Measurements from ENCODE around the gene LATS1.

Gene LATS1

DNA sequence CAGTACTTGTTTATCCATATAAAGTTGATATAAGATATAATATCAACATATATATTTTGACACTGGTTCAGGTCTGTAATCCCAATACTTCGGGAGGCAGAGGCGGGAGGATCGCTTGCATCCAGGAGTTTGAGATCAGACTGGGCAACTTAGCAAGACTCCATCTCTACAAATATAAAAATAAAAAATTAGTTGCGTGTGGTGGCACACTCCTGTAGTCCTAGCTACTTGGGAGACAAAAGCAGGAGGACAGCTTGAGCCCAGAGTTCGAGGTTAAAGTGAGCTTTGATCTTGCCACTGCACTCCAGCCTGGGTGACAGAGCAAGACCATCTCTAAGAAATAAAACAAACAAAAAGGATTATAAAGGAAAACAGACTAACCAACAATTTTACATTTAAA, 60.5 kb downstream of the LATS1 start:
- no peak for DNase-seq

DNA sequence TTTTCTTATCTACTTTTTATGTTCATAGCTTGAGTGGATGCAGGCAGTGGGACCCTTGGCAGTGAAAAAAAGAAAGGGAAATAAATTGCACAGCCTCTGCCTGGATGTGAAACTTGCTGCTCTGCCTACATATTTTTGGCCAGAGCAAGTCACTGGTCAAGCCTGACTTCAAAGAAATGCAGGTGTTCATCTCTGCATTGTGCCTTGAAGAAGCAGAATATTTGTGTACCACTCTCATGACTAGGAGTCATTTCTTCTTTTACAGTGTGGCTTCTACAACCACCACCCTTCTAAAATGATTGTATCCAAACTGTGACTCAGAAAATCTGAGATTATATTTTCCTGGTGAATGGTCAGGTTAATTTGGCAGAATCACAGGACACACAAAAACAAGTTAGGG, 66.8 kb downstream of the LATS1 start:
- no peak for DNase-seq

DNA sequence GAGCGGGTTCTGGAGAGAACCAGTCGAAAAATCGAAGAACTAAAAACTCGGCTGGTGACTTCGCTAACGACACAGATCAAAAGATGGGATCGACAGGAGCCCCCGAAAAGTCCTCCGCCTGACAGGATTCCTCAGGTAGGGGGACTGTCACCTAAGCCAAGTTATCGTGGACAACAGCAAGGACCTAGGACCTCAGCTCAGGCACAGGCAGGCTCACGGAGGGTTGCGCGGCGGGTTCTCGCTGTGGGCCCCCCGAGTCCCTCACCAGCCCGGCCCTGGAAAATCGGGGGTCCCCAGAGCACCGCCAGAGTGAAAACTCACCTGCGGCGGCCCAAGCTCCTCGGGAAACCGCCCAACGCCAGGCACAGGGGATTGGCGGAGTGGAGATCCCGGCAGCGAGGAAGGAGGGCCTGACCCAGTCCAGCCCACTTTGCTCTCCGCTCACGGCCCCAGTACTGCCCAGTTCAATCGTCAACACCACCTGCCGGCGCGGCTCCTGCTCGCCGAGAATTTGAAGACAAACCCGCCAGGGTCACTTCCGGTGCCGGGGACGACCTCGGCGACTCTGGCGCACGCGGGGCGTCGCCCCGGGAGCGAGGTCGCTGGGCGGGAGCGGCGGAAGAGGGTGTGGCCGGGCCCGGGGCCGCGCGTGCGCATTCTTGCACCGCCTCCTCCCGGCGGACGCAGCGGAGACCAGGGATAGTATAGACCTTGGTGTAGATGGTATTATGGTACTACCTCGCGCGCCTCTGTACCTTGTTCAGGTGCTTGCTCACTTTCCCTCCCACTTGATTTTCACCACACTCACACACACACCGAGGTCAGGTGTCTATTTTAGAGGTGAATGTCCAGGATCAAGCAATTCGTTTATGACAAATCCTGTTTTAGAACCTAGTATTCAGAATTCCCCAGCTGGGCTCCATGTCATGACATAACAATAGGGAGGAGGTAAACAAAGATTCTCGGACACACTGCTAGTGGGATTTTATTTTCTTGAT, 69.5 kb downstream of the LATS1 start, which contains the start of gene KATNA1:
Gene KATNA1 (minus strand): TSS at position 567 of the 998 bp plus-strand sequence. CDS start 10,167 bp downstream, outside the sequence.
- peak; percentile 75 to 83 (median 78) for DNase-seq

DNA sequence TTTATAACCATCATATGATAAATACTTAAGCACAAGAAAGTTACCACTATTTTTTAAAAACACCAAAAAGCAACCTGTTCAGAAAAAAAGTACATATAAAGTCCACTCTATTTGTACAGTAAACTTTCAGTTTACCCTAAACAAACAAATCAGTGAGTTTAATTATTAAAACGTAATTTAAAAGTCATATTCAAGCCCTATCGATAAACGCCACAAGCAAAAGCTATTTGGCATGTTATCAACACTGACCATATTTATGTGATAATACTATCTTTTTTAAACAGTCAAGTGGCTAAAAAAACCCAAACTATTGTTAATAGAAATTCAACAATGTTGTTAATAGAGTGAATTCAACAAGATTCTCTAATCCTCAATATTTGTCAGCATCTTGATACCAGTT, 71.3 kb downstream of the LATS1 start:
- DNase-seq: no peak

DNA sequence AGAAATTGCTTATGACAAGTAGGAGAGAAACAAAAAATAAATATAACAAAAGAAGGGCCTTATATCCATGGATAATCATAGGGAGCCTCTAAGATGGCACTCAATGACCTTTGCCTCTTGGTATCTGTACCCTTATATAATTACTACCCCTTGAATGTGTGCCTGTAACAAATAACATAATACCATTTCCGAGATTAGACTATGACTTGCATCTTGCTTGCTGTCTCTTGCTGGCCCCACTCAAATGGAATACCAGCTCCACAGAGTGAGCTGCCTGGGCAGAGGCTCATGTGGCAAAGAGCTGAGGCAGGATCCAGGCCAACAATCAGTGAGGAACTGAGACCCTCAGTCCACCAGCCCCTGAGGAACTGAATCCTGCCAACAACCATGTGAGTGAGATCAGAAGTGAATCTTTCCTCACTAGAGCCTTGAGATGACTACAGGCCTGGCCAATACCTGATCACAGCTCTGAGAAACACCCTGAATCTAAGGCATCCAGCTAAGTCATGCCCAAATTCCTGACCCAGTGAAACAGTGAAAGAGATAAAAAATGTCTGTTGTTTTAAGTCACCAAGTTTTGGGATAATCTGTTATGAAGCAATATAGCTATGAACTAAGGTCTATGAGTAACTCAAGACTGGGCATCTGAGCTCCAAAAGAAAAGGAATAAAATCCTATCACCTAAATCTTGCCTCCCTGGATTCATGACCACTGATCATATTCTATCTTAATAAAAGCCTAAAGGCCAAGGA, 74.9 kb downstream of the LATS1 start:
- no peak for DNase-seq

DNA sequence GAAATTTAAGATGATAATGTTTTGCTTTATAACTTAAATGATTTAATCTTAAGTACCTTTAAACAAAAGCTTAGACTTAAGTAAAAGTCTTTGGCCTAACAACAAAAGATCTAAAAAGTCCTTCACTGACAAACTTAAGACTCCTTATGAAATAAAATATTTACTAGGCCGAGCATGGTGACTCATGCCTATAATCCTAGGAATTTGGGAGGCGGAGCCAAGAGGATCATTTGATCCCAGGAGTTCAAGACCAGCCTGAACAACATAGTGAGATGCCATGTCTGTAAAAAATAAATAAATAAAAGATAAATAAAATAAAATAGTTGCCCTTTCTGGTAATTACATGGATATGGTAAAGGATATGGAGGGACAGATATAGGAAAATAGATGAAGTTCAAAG, 81.8 kb downstream of the LATS1 start:
- no peak for DNase-seq

DNA sequence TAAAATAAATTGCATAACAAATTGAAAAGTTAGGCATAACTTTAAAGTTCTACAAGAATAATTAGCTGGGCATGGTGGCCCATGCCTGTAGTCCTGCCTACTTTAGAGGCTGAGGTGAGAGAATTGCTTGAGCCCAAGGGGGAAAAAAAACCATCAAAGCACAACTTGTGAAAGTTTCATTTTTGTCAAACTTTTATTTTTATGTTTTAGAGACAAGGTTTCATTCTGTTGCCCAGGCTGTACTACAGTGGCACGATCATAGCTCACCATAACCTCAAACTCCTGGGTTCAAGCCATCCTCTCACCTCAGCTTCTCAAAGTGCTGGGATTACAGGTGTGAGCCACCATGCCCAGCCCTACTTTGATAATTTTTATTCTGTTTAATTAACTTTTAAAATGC, 83.6 kb downstream of the LATS1 start:
- no peak for DNase-seq

DNA sequence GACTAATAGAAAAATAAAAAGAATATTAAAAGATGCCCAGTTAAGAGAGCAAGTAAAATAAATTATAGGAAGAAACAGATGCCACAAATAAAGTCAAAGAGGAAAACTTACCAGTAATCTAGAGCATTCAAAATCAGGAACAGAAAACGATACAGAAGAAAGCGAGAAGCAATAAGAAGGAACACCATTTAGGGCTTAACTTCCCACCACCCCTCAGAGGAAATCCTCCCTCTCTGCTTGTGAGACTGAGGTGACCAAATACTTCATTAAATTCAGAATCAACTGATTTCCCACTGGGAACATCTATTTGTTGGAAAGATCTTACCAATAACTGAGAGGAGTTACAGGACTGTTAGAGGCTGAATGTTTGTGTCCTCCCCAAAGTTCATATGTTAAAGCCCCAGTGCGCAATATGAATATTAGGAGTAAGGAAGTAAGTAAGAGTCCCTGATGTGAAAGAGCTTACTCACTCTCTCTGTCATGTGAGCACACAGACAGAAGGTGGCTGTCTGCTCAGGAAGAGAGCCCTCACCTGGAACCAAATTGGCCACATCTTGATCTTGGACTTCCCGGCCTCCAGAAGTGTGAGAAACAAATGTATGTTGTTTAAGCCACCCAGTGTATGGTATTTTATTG, 88.9 kb downstream of the LATS1 start:
- DNase-seq: no peak

DNA sequence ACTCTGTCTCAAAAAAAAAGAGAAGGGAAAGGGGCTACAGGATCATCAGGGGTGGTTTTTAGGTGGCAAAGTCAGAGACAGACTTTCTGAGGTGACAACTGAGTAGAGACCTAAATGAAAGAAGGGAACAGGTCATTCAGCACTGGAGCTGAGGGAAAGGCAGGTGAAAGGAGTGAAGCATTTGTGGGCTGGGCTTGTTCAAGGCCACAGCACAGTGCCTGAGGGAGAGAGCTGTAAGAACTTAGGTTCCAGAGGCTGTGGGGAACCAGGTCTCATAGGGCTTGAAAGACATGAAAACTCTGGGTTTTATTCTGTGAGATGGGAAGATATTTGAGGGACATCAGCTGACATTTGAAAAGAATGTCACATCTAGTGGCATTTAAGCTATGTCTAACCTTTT, 90.2 kb downstream of the LATS1 start:
- DNase-seq: no peak

DNA sequence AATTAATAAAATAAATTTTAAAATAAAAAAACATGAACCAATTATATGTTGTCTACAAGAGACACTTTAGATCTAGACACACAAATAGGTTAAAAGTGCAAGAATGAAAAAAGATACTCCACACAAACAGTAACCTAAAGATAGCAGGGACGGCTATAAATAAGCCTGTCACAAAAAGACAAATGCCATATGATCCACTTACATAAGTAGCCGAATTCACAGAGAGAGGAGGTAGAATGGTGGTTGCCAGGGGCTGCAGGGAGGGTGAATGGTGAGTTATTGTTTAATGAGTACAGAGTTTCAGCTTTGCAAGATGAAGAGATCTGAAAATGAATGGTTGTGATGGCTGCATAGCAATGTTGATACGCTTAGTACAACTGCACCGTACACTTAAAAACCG, 102.1 kb downstream of the LATS1 start:
- no peak for DNase-seq

DNA sequence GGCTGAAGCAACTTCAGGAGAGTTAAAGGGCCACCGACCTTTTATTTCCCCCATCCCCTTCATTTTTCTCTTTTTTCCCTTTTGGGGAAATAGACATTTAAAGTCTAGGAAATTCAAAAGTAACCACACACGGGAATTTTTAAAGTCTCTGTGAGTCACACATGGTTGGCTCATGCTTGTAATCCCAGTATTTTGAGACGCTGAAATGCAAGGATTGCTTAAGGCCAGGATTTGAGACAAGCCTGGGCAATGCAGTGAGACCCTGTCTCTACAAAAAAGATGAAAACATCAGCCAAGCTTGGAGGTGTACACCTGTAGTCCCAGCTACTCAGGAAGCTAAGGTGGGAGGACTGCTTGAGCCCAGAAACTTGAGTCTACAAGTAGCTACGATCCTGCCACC, 103.6 kb downstream of the LATS1 start:
- no peak for DNase-seq

DNA sequence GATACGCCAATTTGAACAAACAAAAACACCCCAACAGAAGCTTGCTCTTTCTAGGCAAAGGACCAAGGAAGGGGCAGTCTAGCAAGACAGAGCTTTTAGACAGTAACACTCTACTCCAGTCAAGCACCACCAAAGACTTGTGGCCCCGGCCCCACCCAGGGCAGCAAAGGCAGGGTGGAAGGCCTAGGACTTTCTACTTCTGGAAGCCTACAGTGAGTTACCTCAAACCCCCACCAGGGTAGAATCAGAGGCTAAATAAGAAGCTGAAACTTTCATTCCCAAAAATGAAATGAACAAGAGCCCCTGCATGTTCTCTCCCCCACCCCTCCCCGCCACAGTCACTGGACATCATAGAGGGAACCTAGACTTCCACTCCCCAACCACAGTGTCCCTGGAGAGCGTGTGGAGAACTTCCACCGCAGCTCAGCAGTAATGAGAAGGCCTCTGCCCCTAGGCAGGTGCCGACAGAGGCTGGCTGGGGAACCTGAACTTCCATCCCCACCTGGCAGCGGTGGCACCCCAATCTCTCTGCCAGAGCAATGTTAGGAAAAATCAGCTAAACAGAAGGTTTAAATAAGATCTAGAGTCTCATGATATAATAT, 109.4 kb downstream of the LATS1 start:
- no peak for DNase-seq

Data from stimulated activated naive CD4-positive, alpha-beta T cell (primary cell).